GM12864 (cell line): ENCODE data around the gene HSPA13.
A peak's percentile ranks its signal among the peaks of the same experiment; 100 is the strongest.

Experiments used
- DNase-seq: peaks from one replicate; pipeline ENCODE4 v3.0.0-alpha.2; 2011; ENCODE audit warnings: low read depth
- H3K4me3 ChIP-seq: 2 replicates; pipeline ENCODE4 v1.5.1; 2011; ENCODE audit warnings: mild to moderate bottlenecking, low read depth, low read length, control low read depth
- TF ChIP-seq, protein P1 (sequence below): IDR thresholded peaks from 2 replicates; pipeline ENCODE4 v1.5.1; 2011; ENCODE audit warnings: low read depth, mild to moderate bottlenecking, moderate library complexity, low read length, control low read depth, inconsistent platforms; ENCODE audit errors: missing control alignments

HSPA13 gene, protein sequence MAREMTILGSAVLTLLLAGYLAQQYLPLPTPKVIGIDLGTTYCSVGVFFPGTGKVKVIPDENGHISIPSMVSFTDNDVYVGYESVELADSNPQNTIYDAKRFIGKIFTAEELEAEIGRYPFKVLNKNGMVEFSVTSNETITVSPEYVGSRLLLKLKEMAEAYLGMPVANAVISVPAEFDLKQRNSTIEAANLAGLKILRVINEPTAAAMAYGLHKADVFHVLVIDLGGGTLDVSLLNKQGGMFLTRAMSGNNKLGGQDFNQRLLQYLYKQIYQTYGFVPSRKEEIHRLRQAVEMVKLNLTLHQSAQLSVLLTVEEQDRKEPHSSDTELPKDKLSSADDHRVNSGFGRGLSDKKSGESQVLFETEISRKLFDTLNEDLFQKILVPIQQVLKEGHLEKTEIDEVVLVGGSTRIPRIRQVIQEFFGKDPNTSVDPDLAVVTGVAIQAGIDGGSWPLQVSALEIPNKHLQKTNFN

DNA sequence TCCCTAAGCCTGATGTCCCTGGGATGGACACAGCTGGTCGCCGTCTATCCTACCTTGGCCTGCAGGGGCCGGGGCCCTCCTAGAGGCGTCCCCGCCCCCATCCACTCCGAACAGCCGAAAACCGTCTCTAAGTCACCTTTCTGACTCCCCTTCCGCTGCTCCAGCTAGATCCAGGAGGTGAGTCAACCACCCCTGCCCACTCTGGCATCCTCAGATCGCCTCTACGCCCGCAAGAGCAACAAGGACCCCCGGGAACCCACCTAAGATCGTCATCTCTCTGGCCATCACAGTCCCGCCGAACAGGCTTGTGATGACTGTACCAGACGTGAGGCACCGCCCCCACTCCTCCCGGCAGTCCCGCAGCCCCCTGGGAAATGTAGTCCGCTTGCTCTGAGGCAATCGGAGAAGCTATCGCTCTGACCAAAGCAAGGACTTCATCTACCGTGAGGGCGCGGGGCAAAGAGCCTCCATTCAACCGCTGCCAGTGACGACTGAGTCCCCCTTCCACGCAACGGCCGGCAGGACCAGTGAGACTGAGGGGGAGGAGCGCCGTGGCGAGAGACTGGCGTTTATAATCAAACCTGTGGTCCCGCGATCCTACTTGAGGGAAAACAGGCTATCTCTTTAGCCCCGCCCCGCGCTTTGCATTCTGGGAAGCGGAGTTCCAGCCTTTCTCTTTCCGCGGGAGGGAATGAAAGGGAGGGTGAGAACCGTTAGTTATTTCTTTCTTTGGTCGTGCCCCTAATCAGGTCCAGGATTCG lies at the start of gene HSPA13:
HSPA13 (minus strand) TSS at position 312 of the 761 bp plus-strand sequence; CDS start at position 285, 27 bp downstream.
- TF ChIP-seq, protein P1, sequence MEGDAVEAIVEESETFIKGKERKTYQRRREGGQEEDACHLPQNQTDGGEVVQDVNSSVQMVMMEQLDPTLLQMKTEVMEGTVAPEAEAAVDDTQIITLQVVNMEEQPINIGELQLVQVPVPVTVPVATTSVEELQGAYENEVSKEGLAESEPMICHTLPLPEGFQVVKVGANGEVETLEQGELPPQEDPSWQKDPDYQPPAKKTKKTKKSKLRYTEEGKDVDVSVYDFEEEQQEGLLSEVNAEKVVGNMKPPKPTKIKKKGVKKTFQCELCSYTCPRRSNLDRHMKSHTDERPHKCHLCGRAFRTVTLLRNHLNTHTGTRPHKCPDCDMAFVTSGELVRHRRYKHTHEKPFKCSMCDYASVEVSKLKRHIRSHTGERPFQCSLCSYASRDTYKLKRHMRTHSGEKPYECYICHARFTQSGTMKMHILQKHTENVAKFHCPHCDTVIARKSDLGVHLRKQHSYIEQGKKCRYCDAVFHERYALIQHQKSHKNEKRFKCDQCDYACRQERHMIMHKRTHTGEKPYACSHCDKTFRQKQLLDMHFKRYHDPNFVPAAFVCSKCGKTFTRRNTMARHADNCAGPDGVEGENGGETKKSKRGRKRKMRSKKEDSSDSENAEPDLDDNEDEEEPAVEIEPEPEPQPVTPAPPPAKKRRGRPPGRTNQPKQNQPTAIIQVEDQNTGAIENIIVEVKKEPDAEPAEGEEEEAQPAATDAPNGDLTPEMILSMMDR, result no peak
- DNase-seq, result peak; percentile 99
- peak within 1 kb of the TSS; percentile 93 for H3K4me3 ChIP-seq

DNA sequence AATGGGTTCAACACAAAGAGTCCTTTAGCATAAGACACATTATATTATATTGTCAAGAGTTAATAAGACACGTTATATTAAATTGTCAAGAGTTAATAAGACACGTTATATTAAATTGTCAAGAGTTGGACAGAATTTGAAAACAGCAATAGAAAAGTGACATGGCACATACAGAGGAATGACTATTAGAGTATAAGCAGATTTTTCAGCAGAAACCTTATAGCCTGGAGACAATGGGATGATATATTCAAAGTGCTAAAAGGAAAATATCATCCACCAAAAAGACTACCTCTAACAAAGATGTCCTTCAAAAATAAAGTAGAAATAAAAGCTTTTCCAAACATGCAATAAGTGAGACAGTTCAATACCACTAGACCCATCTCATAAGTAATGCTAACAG lies 36.0 kb upstream of the HSPA13 start:
- no peak for DNase-seq
- no peak overlapping the region for H3K4me3 ChIP-seq
- TF ChIP-seq, protein P1, result no peak

DNA sequence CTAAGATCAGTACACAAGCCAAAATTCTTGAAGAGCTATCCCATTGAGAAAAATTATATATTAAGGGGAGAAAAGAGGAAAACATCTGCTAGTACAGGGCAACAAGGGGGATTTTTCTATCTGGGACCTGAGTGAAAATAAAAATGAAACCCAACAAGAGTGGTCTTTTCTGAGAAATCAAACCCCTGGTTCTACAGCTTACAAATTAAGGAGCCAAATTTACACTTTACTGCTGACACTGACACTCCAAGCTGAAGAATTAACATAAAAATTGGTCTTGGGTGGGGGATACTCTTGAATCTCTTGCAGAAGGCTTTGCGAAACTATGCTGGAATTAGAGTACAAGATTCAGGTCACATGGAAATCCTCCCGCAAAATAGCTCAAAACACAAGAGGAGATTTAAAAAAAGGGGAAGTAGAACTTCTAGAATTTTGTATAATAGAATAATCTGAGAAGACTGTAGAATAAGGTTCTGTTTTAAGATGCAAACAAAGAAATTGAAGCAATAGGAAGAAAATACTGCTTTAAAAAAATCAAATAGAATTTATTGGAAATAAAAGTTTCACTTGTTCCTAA lies 32.1 kb upstream of the HSPA13 start:
- H3K4me3 ChIP-seq, result no peak overlapping the region
- peak; percentile 3 for DNase-seq
- TF ChIP-seq, protein P1, result no peak

DNA sequence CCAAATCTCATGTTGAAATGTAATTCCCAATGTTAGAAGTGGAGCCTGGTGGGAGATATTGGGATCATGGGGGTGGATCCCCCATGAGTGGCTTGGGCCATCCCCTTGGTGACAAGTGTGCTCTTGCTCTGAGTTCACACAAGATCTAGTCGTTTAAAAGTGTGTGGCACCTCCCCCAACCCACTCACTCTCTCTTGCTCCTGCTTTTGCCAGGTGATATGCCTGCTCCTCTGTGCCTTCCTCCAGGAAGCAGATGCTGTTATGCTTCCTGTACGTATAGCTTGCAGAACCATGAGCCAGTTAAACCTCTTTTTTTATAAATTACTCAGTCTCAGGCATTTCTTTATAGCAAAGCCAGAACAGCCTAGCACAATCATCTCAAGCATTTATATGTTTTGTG lies 23.0 kb upstream of the HSPA13 start:
- H3K4me3 ChIP-seq, result no peak overlapping the region
- no peak for DNase-seq
- TF ChIP-seq, protein P1, result no peak

DNA sequence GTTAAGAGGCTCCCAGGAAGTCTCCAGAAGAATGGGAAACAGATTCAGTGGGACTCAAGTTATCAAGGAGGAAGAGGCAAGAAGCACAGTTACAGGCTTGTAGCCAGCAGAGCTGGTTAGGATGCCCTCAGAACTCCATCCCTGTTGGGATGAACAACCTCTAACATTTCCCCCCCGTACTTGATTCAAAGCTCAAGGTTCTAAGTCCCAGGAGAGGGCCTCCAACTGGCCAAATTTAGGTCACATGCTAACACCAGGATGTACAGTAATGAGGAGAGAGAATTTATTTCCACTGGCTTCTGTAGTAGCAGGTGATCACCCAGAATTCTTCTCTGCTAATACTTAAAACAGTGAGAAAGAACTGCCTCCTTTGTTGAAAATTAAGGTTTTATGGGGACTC lies 22.3 kb upstream of the HSPA13 start:
- DNase-seq, result no peak
- TF ChIP-seq, protein P1, result no peak
- H3K4me3 ChIP-seq, result no peak overlapping the region

DNA sequence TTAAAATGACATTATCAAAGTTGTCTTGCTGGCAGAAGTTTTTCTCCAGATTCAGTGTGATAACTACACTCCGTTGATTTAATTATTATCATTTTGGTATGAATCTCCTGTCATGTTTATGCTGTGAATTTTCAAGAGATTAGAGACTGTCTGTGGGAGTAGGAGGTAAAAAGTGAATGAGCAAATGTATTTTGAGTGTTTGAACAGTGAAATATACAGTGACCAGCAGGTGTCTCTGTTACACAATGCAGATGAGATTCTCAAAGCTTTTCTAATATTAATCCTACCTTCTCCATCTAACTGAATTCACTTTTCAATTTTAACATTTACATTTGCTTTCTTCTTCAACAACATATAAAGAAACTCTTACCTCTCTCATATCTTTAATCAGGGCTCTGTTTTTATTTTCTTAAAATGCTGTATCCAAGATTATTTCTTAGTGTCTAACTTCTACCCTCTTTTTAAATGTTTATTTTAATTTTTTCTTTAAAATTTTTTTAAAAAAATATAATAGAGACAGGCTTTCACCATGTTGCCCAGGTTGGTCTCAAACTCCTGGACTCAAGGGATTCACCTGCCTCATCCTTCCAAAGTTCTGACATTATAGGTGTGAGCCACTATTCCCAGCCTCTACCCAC lies 20.9 kb upstream of the HSPA13 start:
- peak; percentile 18 for DNase-seq

More for the DNA sequence above, 20.9 kb upstream of the HSPA13 start:
- TF ChIP-seq, protein P1, result peak; percentile 60
- no peak overlapping the region for H3K4me3 ChIP-seq
